HepG2 (cell line): Measurements from ENCODE around the gene FBXW4. TPM values are rescaled to one million over a fixed set of nuclear protein-coding genes. Genes with fewer than 3 reads are reported as not detected.

Experiments
- ATAC-seq: fragments of 200-7000 bp; cut with Tn5 transposase; 3 replicates; pipeline ENCODE4 v1.9.1; 2020; ENCODE audit warnings: mild to moderate bottlenecking, moderate library complexity
- BruUV-seq: library from RNA; stranded (reverse); fragments of 400-500 nt; replicated peaks from 2 replicates; lab custom pipeline; 2021; lab: Mats Ljungman, UMichigan
- CTCF ChIA-PET: fragments of 300-600 bp; formaldehyde crosslinking; extraction: SDS; loops from one replicate; lab custom pipeline; 2021; ENCODE audit warnings: low total read pairs, inconsistent platforms, low intra/inter-chr PET ratio; lab: Yijun Ruan, JAX
- POLR2A ChIA-PET: fragments of 350-600 bp; sonication (Branson Sonifier 250); formaldehyde crosslinking; loops from one replicate; lab custom pipeline; 2020; ENCODE audit warnings: antibody characterized with exemption, inconsistent platforms; lab: Yijun Ruan, JAX
- DNase-seq: peaks from one replicate; pipeline ENCODE4 v3.0.0-alpha.2; 2015; ENCODE audit warnings: low spot score
- FAIRE-seq: peaks from 3 replicates; lab custom pipeline; 2011; peaks lifted over from hg19 to GRCh38; lab: Jason Lieb, UNC
- H2AFZ ChIP-seq: one replicate; pipeline ENCODE4 v1.6.1; 2011; ENCODE audit warnings: low read length, inconsistent platforms
- H3K27ac ChIP-seq: fragments of 300-600 bp; 3 replicates; pipeline ENCODE4 v1.8.0; 2011; ENCODE audit warnings: mixed run types, mild to moderate bottlenecking, mixed read lengths, low read length, inconsistent platforms; ENCODE audit not compliant: insufficient read depth; ENCODE audit errors: extremely low read length
- H3K27me3 ChIP-seq, 2 experiments: fragments of 200-600 bp in 1 of 2; 2 replicates in 1 of 2; 3 replicates in 1 of 2; pipeline versions ENCODE4 v1.6.0 to v1.8.0; 2011; ENCODE audit warnings: low read length in 2 of 2, mild to moderate bottlenecking in 2 of 2, moderate library complexity in 2 of 2, inconsistent platforms in 1 of 2; ENCODE audit not compliant: insufficient read depth in 2 of 2, control insufficient read depth in 1 of 2
- H3K36me3 ChIP-seq, 2 experiments: fragments of 200-600 bp in 1 of 2; replicated peaks in 1 of 2; 2 replicates in 1 of 2; 3 replicates in 1 of 2; pipeline versions ENCODE4 v1.5.1 to v1.8.0; 2011; ENCODE audit warnings: low read length in 2 of 2, inconsistent platforms in 1 of 2; ENCODE audit not compliant: insufficient read depth in 2 of 2, control insufficient read depth in 1 of 2
- H3K4me1 ChIP-seq: 2 replicates; pipeline ENCODE4 v1.5.1; 2012; ENCODE audit warnings: low read length, inconsistent platforms; ENCODE audit not compliant: insufficient read depth
- H3K4me2 ChIP-seq: 2 replicates; pipeline ENCODE4 v1.6.0; 2011; ENCODE audit warnings: low read depth, low read length, inconsistent platforms
- H3K4me3 ChIP-seq, 3 experiments: fragments of 200-600 bp in 1 of 3; sonication (generic), shearing (Covaris generic) in 1 of 3; replicated peaks in 1 of 3; 2 replicates each; pipeline ENCODE4 v1.5.1; 2011 to 2016; ENCODE audit warnings: low read length in 3 of 3, inconsistent platforms in 2 of 3, low read depth in 2 of 3, mild to moderate bottlenecking in 2 of 3, control low read depth in 1 of 3, mixed read lengths in 1 of 3; ENCODE audit not compliant: insufficient read depth in 1 of 3
- H3K79me2 ChIP-seq: one replicate; pipeline ENCODE4 v1.6.1; 2011; ENCODE audit warnings: low read length, inconsistent platforms; ENCODE audit not compliant: insufficient read depth
- H3K9ac ChIP-seq: 2 replicates; pipeline ENCODE4 v1.6.0; 2011; ENCODE audit warnings: mild to moderate bottlenecking, low read depth, low read length, inconsistent platforms; ENCODE audit not compliant: insufficient read depth
- H3K9me3 ChIP-seq: 2 replicates; pipeline ENCODE4 v1.5.1; 2012; ENCODE audit warnings: mild to moderate bottlenecking, low read length
- H4K20me1 ChIP-seq: 2 replicates; pipeline ENCODE4 v1.6.0; 2011; ENCODE audit warnings: inconsistent platforms, mild to moderate bottlenecking, low read length, moderate library complexity; ENCODE audit not compliant: insufficient read depth
- AGO1 ChIP-seq: fragments of 200-400 bp; formaldehyde crosslinking; IDR thresholded peaks from 2 replicates; pipeline ENCODE4 v1.6.1; 2017; ENCODE audit warnings: mild to moderate bottlenecking, low read depth, low read length, moderate library complexity; ENCODE audit not compliant: poor library complexity, severe bottlenecking
- AGO2 ChIP-seq: fragments of 200-400 bp; formaldehyde crosslinking; optimal IDR thresholded peaks from 2 replicates; pipeline ENCODE3; 2017; ENCODE audit warnings: mild to moderate bottlenecking, low read depth, low read length, moderate library complexity
- HNRNPK ChIP-seq: fragments of 200-400 bp; formaldehyde crosslinking; IDR thresholded peaks from 2 replicates; pipeline ENCODE4 v1.6.1; 2018; ENCODE audit warnings: low read length, low read depth, moderate library complexity, mild to moderate bottlenecking; ENCODE audit not compliant: poor library complexity, severe bottlenecking
- MLX ChIP-seq: IDR thresholded peaks from 2 replicates; pipeline ENCODE4 v1.6.1; 2016
- NBN ChIP-seq: fragments of 450-650 bp; conservative IDR thresholded peaks from 2 replicates; pipeline ENCODE4 v1.6.1; 2017
- NR2F2 ChIP-seq: IDR thresholded peaks from 2 replicates; pipeline ENCODE4 v1.6.1; 2012; ENCODE audit warnings: low read depth, inconsistent platforms, borderline replicate concordance
- SAP130 ChIP-seq: IDR thresholded peaks from 2 replicates; pipeline ENCODE4 v1.6.1; 2016; ENCODE audit warnings: low read depth
- ZNF280D ChIP-seq: sonication (generic); formaldehyde crosslinking; IDR thresholded peaks from 2 replicates; pipeline ENCODE4 v1.5.1; 2020; ENCODE audit warnings: mild to moderate bottlenecking, missing genetic modification reagents
- ZNF513 ChIP-seq: sonication (generic); formaldehyde crosslinking; conservative IDR thresholded peaks from 2 replicates; pipeline ENCODE4 v1.5.0; 2020; ENCODE audit warnings: missing genetic modification reagents
- WGBS: methylation state at CpG from one replicate; pipeline ENCODE4 v1.1.6; 2017; ENCODE audit warnings: low lambda C conversion rate; 5-methylcytosine and 5-hydroxymethylcytosine counted together
- in situ Hi-C: cut with HindIII; loops from 2 replicates; pipeline ENCODE4 v1.10.0; 2017; ENCODE audit warnings: low pct_unique_long_range_greater_than_20kb; ENCODE audit not compliant: extremely low pct_ligation_motif_present
- intact Hi-C: fragments of 100-400 bp; cut with micrococcal nuclease; formaldehyde crosslinking; loops from one replicate; pipeline ENCODE4 v1.10.0; 2022; ENCODE audit not compliant: unreplicated experiment
- polyA plus RNA-seq, 8 experiments: library from polyadenylated mRNA; depleted of rRNA in 3 of 8; stranded (reverse) in 7 of 8; unstranded in 1 of 8; fragments of >200 nt; fragmentation: Illumina TruSeq in 4 of 8; extraction: Trizol in 4 of 8; gene quantifications; 2 replicates each; pipeline versions ENCODE4 v1.2.1 to v1.2.3, GENCODE V29; 2011 to 2016; ENCODE audit warnings: low read depth in 4 of 8, missing spikeins in 1 of 8, mixed read lengths in 1 of 8; ENCODE audit not compliant: insufficient read depth in 1 of 8
- total RNA-seq, 5 experiments: library from RNA; depleted of rRNA; stranded (reverse); fragments of >200 nt; fragmentation: Illumina TruSeq; extraction: Trizol; gene quantifications; 2 replicates each; pipeline ENCODE4 v1.2.3, GENCODE V29; 2016; ENCODE audit warnings: low read depth in 1 of 5

FBXW4 gene
- total and polyA plus RNA-seq, 2 of the 13 experiments (the other 11 are each of a cell fraction or from before 2014, with no cell fraction given) = 23.5 to 33.7 TPM

- TF ChIP-seq ZNF280D (CRISPR knock-in tag) = no peak
- TF ChIP-seq NBN = no peak
- no peak for TF ChIP-seq ZNF513 (CRISPR knock-in tag)
- TF ChIP-seq HNRNPK = no peak
- peak; percentile 10 for TF ChIP-seq AGO2
- no peak for TF ChIP-seq MLX (CRISPR knock-in tag)
- no peak for TF ChIP-seq SAP130 (CRISPR knock-in tag)
Observed at GRCh38 chr10:101575580-101576210, 119.3 kb downstream of the FBXW4 start (continued).

- no peak overlapping the region for H3K4me2 ChIP-seq
Observed at GRCh38 chr10:101575091-101575490, 119.9 kb downstream of the FBXW4 start.

More at GRCh38 chr10:101575091-101575490, 119.9 kb downstream of the FBXW4 start:
- no peaks in the 10 kb centered on the region for H3K79me2 ChIP-seq
- H4K20me1 ChIP-seq = no peaks in the 10 kb centered on the region
- CTCF ChIA-PET = no interaction called here
- H3K36me3 ChIP-seq = peaks cover 0 to 2% of the 10 kb centered on the region in 2 experiments; a peak in 1 of 5 replicates
- H2AFZ ChIP-seq = no peak overlapping the region
- FAIRE-seq (no peak), ATAC-seq (no peak), DNase-seq (no peak)
- in situ Hi-C loops = no loop called here
- POLR2A ChIA-PET = no interaction called here
- no peaks in the 10 kb centered on the region for H3K9me3 ChIP-seq
- BruUV-seq = no TSS peak
- H3K4me3 ChIP-seq = no peak overlapping the region
- 60% methylated on average over 1 of the region's 3 CpGs for WGBS
- peaks cover 11% of the 10 kb centered on the region for H3K4me1 ChIP-seq
- H3K27me3 ChIP-seq = peaks cover 0 to 5% of the 10 kb centered on the region in 2 experiments; a peak in 1 of 5 replicates
- TF ChIP-seq AGO1 (peak; percentile 3), NR2F2 (no peak)
- TF ChIP-seq, all 625 proteins: peak for 1
- intact Hi-C loops = no loop called here
- H3K27ac ChIP-seq = no peak overlapping the region
- no peak overlapping the region for H3K9ac ChIP-seq
